ENCODE results near the gene C1QTNF8. TPM values are rescaled to one million over a fixed set of nuclear protein-coding genes. Genes with fewer than 3 reads are reported as not detected.

C1QTNF8 gene
- total and polyA plus RNA-seq, 2 of the 8 experiments (the other 6 are each of a cell fraction or from before 2014, with no cell fraction given), result not detected

DNA sequence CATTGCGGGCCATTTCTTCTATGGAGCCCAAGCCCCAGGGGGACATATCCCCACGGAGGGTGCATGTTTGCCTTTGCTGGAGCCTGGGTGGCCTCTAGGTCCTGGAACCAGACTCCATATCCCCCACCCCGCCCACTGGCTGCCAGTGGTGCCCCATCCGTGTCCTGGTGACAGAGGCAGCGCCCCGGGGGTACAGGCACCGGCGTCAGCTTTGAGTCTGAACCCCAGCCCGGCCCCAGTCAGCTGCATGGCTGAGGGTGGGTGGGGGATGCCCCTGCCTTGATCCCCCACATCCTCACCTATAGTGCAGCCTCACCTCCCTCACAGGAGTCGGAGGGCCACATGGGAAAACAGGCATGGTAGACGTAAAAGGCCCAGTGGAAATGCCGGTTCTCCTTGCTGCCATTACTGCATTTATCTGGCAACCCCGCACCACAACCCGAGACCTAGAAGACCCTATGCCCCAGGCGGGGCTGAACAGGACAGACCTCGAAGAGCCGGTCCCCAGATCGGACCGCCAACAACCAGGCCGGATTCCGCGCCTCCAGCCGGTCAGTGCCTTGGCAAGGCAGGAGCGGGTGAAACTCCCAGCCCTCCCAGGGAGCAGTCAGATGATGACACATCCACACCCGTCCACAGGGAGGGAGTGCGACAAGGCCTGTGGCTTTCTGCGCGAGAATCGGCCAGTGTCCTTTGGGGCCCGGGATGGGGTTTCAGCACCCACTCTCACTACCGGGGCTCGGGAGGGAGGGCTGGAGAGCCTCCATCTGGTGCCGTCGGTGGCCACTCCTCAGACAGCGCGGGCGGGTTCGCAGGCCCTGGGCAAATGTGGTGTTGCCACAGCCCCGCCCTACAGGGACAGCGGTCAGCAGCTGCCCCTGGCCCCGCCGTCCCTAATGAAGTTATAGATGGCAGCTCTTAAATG, 35.4 kb downstream of the C1QTNF8 start (continued):
- no peak for TF ChIP-seq SAP30 (IDR thresholded peaks at IDR 0.05; ENCODE audit: insufficient read depth, insufficient replicate concordance, low read length)
- no peak for TF ChIP-seq MAFK (IDR thresholded peaks at IDR 0.05; ENCODE audit: low read depth, low read length)
- no peak for TF ChIP-seq GTF2F1 (IDR thresholded peaks at IDR 0.05; ENCODE audit: borderline replicate concordance, low read depth, low read length)
- TF ChIP-seq BCL11A (IDR thresholded peaks at IDR 0.05; ENCODE audit: low read depth in 2 of 2, low read length in 2 of 2), result no peak
- no peak for TF ChIP-seq POLR2A (IDR thresholded peaks at IDR 0.05; ENCODE audit: control extremely low read depth in 1 of 2, low read depth in 2 of 2, low read length in 2 of 2)
- TF ChIP-seq TCF12 (IDR thresholded peaks at IDR 0.05; ENCODE audit: low read depth, low read length), result no peak

All from H1 (cell line).